Measurements from ENCODE around the gene ORMDL2. TPM values are rescaled to one million over a fixed set of nuclear protein-coding genes. Genes with fewer than 3 reads are reported as not detected.

Gene ORMDL2
- total RNA-seq, 1 donor from 2014 or later, result 26.0 TPM

GRCh38 chr12:55823419-55823818, 5.6 kb downstream of the ORMDL2 start:
- Mint-ChIP-seq H3K4me1 (ENCODE audit: unreplicated experiment) (peaks cover 44% of the 10 kb centered on the region), H3K4me3 (ENCODE audit: unreplicated experiment) (no peak overlapping the region), H3K9me3 (ENCODE audit: unreplicated experiment) (no peaks in the 10 kb centered on the region), H3K27ac (ENCODE audit: unreplicated experiment) (no peak overlapping the region), H3K36me3 (ENCODE audit: unreplicated experiment) (peaks cover 28% of the 10 kb centered on the region), H3K27me3 (ENCODE audit: unreplicated experiment) (no peaks in the 10 kb centered on the region)
- no peak for TF ChIP-seq CTCF (IDR thresholded peaks at IDR 0.05)
- no peak for DNase-seq (ENCODE audit: extremely low spot score, unreplicated experiment)

DNA sequence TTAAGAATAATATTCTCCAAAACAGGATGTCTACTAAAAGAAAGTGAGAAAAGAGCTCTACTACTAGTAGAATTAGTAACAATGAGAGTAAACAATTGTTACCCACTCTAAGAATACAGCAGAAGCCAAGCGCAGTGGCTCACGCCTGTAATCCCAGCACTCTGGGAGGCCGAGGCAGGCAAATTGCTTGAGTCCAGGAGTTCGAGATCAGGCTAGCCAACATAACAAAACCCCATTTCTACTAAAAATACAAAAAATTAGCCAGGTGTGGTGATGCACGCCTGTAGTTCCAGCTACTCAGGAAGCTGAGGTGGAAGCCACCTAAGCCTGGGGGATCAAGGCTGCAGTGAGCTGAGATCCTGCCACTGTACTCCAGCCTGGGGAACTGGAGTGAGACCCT, 6.9 kb downstream of the ORMDL2 start:
- Mint-ChIP-seq H3K9me3 (ENCODE audit: unreplicated experiment) (no peaks in the 10 kb centered on the region), H3K27ac (ENCODE audit: unreplicated experiment) (peak overlapping the region; percentile 29), H3K4me1 (ENCODE audit: unreplicated experiment) (peaks cover 37% of the 10 kb centered on the region), H3K27me3 (ENCODE audit: unreplicated experiment) (no peaks in the 10 kb centered on the region), H3K4me3 (ENCODE audit: unreplicated experiment) (no peak overlapping the region), H3K36me3 (ENCODE audit: unreplicated experiment) (peaks cover 28% of the 10 kb centered on the region)
- TF ChIP-seq CTCF (IDR thresholded peaks at IDR 0.05), result no peak
- no peak for DNase-seq (ENCODE audit: extremely low spot score, unreplicated experiment)

DNA sequence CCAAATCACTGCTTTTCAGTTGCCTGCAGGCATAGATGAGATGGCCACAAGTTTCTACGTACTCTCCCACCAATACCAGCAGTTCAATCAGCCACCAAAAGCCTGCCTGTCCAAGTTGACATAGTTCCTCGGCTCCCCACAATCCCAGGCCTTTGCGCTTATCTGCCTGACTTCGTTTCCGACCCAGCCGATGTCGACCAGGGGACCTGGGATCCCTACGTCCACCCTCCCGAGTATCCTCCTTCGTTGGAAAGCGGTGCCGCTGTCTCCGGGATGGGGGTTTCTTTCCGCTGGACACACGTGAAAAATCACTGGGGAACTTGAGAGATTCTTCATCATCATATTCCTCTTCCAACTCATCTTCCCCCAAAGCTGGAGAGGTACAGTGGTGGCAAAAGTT, 10.0 kb downstream of the ORMDL2 start:
- H3K27me3 Mint-ChIP-seq (ENCODE audit: unreplicated experiment), result no peaks in the 10 kb centered on the region
- no peaks in the 10 kb centered on the region for H3K9me3 Mint-ChIP-seq (ENCODE audit: unreplicated experiment)
- peak overlapping the region; percentile 64 for H3K27ac Mint-ChIP-seq (ENCODE audit: unreplicated experiment)
- H3K4me1 Mint-ChIP-seq (ENCODE audit: unreplicated experiment), result peaks cover 54% of the 10 kb centered on the region
- H3K36me3 Mint-ChIP-seq (ENCODE audit: unreplicated experiment), result peaks cover 19% of the 10 kb centered on the region
- DNase-seq (ENCODE audit: extremely low spot score, unreplicated experiment), result no peak
- TF ChIP-seq CTCF (IDR thresholded peaks at IDR 0.05), result no peak
- H3K4me3 Mint-ChIP-seq (ENCODE audit: unreplicated experiment), result peak overlapping the region; percentile 99

GRCh38 chr12:55828357-55828756, 10.5 kb downstream of the ORMDL2 start:
- Mint-ChIP-seq H3K36me3 (ENCODE audit: unreplicated experiment) (peaks cover 15% of the 10 kb centered on the region), H3K4me1 (ENCODE audit: unreplicated experiment) (peaks cover 56% of the 10 kb centered on the region), H3K27ac (ENCODE audit: unreplicated experiment) (peak overlapping the region; percentile 99), H3K27me3 (ENCODE audit: unreplicated experiment) (no peaks in the 10 kb centered on the region), H3K4me3 (ENCODE audit: unreplicated experiment) (peak overlapping the region; percentile 99), H3K9me3 (ENCODE audit: unreplicated experiment) (no peaks in the 10 kb centered on the region)
- no peak for DNase-seq (ENCODE audit: extremely low spot score, unreplicated experiment)
- TF ChIP-seq CTCF (IDR thresholded peaks at IDR 0.05), result no peak

DNA sequence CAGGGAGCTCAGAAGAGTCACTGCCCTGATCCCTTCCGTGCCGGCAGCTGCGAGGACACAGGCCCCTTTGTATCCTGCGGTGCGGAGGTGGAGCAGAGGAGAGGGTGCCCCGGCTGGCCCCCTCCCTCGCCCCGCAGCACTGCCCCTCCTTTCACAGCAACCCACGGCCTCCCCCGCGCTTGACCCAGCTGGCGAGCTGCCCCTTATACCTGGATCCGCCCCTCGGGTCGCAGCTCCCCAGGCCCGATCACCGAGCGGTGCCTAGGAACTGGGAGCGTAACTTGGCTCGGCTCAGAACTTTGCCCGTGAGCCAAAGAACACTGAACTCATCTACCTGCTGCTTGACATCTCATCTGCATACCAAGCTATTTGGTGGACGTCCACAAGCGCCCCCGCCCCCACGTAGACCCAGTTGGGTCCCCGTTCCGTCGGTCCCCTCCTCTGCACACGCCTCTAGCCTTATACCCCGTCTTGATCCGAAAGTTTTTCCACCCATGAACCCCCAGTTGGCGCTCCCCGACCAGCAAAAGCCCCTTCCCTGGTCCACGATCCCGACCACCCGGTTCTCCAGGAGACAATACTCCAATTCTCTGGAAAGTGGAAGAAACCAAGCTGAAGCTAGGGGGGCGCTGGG, 12.2 kb downstream of the ORMDL2 start:
- no peaks in the 10 kb centered on the region for H3K9me3 Mint-ChIP-seq (ENCODE audit: unreplicated experiment)
- peaks cover 17% of the 10 kb centered on the region for H3K36me3 Mint-ChIP-seq (ENCODE audit: unreplicated experiment)
- DNase-seq (ENCODE audit: extremely low spot score, unreplicated experiment), result no peak
- H3K4me3 Mint-ChIP-seq (ENCODE audit: unreplicated experiment), result peak overlapping the region; percentile 99
- H3K4me1 Mint-ChIP-seq (ENCODE audit: unreplicated experiment), result peaks cover 50% of the 10 kb centered on the region
- H3K27me3 Mint-ChIP-seq (ENCODE audit: unreplicated experiment), result no peaks in the 10 kb centered on the region
- no peak for TF ChIP-seq CTCF (IDR thresholded peaks at IDR 0.05)
- H3K27ac Mint-ChIP-seq (ENCODE audit: unreplicated experiment), result peak overlapping the region; percentile 99
